Esophagus squamous epithelium (tissue), 5 donors: Measurements from ENCODE around the gene HBA2. TPM values are rescaled to one million over a fixed set of nuclear protein-coding genes. Genes with fewer than 3 reads are reported as not detected.
"Not testable (repeated sequence)": the region's sequence is repeated elsewhere in the genome, so short reads cannot be mapped to it uniquely, and the experiment has no call there.

Experiments
- DNase-seq: peaks from one replicate; lab custom pipeline; 2025; lab: John Stamatoyannopoulos, UW
- H3K27ac ChIP-seq, 4 donors: fragments of 200-600 bp; sonication (generic); one replicate each; pipeline ENCODE4 v1.5.1; 2016 to 2019; ENCODE audit warnings: mild to moderate bottlenecking in 1 of 4
- H3K27me3 ChIP-seq, 4 donors: fragments of 200-600 bp; sonication (generic); 1 replicate in 3 of 4; 2 replicates in 1 of 4; pipeline versions ENCODE4 v1.5.1 to v1.6.0; 2017 to 2021; ENCODE audit warnings: antibody characterized with exemption in 1 of 4
- H3K36me3 ChIP-seq, 3 donors: fragments of 200-600 bp; sonication (generic); one replicate each; pipeline ENCODE4 v1.5.1; 2016 to 2019
- H3K4me1 ChIP-seq, 3 donors: fragments of 200-600 bp; sonication (generic); one replicate each; pipeline ENCODE4 v1.5.1; 2017 to 2019
- H3K4me3 ChIP-seq, 4 donors: fragments of 200-600 bp; sonication (generic); 1 replicate in 3 of 4; 2 replicates in 1 of 4; pipeline ENCODE4 v1.5.1; 2016 to 2019; ENCODE audit warnings: mild to moderate bottlenecking in 2 of 4, moderate library complexity in 1 of 4
- H3K9me3 ChIP-seq, 3 donors: fragments of 200-600 bp; sonication (generic); one replicate each; pipeline ENCODE4 v1.5.1; 2016 to 2019
- POLR2A ChIP-seq, 4 donors: fragments of 450-650 bp; IDR thresholded peaks; one replicate each; pipeline ENCODE4 v1.6.1; 2017; ENCODE audit warnings: antibody characterized with exemption in 4 of 4, mild to moderate bottlenecking in 4 of 4, moderate library complexity in 3 of 4
- WGBS, 2 donors: methylation state at CpG; one replicate each; pipeline ENCODE4 v1.1.5; 2018; 5-methylcytosine and 5-hydroxymethylcytosine counted together
- intact Hi-C: fragments of 100-400 bp; cut with DNase I; formaldehyde crosslinking; loops from one replicate; pipeline ENCODE4 v1.15.0; 2022
- total RNA-seq, 4 donors: library from RNA; depleted of rRNA; stranded (reverse); fragments of >200 nt; gene quantifications; one replicate each; pipeline ENCODE4 v1.1.0, GENCODE V29; 2016
- TF ChIP-seq, protein P1 (sequence below), 6 experiments: fragments of 450-650 bp in 4 of 6; fragments of 200-600 bp in 2 of 6; sonication (generic) in 2 of 6; IDR thresholded peaks; one replicate each; pipeline ENCODE4 v1.5.1; 2016 to 2019; ENCODE audit warnings: antibody characterized with exemption in 6 of 6, mild to moderate bottlenecking in 4 of 6, moderate library complexity in 4 of 6
- donor health status: DM: yes; HTN: yes; CAD: no.

The HBA2 gene
- total RNA-seq, 4 donors from 2014 or later = 4.7 to 5.0 TPM; not detected in 2

DNA sequence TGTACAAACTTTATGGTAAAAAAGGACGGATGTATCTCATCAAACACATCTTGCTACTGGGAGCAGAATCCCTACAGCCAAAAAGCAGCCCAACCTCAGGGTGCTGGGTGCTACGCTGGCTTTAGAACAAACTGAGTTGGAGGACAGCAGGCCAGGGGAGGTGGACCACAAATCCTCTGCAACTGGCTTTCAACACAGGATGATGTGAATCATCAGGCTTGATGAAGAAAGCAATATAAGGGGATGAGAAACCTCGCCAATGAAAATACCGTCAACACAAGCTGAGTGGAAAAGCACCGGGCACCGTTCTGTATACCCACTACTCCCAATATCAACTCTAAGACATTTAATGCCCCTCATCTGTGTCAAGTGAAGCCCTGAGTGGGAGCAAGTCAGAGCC is 21.8 kb downstream of the HBA2 start:
- H3K4me1 ChIP-seq = no peaks in the 10 kb centered on the region
- no peak for DNase-seq
- intact Hi-C loops = no loop called here
- 92% methylated on average over 6 of the region's 6 CpGs for whole genome bisulfite sequencing, 2 donors
- peaks cover 47 to 100% (median 73%) of the 10 kb centered on the region in 3 donors for H3K36me3 ChIP-seq
- TF ChIP-seq, protein P1, sequence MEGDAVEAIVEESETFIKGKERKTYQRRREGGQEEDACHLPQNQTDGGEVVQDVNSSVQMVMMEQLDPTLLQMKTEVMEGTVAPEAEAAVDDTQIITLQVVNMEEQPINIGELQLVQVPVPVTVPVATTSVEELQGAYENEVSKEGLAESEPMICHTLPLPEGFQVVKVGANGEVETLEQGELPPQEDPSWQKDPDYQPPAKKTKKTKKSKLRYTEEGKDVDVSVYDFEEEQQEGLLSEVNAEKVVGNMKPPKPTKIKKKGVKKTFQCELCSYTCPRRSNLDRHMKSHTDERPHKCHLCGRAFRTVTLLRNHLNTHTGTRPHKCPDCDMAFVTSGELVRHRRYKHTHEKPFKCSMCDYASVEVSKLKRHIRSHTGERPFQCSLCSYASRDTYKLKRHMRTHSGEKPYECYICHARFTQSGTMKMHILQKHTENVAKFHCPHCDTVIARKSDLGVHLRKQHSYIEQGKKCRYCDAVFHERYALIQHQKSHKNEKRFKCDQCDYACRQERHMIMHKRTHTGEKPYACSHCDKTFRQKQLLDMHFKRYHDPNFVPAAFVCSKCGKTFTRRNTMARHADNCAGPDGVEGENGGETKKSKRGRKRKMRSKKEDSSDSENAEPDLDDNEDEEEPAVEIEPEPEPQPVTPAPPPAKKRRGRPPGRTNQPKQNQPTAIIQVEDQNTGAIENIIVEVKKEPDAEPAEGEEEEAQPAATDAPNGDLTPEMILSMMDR (IDR thresholded peaks at IDR 0.05) = no peak
- no peak for TF ChIP-seq POLR2A (IDR thresholded peaks at IDR 0.05)
- H3K27ac ChIP-seq = no peak overlapping the region
- H3K9me3 ChIP-seq = no peaks in the 10 kb centered on the region
- H3K4me3 ChIP-seq = no peak overlapping the region
- no peaks in the 10 kb centered on the region for H3K27me3 ChIP-seq

DNA sequence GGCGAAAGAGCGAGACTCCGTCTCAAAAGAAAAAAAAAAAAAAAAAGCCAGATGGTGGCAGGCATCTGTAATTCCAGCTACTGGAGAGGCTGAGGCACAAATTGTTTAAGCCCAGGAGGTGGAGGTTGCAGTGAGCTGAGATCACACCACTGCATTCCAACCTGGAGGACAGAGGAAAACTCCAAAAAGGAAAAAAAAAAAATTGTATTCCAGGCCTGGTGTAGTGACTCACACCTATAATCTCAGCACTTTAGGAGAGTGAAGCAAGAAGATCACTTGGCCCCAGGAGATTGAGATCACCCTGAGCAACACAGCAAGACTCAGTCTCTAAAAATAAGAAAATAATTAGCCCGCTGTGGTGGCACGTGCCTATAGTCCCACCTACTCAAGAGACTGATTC is 27.7 kb downstream of the HBA2 start:
- H3K4me1 ChIP-seq = no peaks in the 10 kb centered on the region
- 89 to 94% methylated on average over 5 of the region's 5 CpGs for WGBS, 2 donors
- TF ChIP-seq, protein P1 (IDR thresholded peaks at IDR 0.05) = no peak
- no peak for TF ChIP-seq POLR2A (IDR thresholded peaks at IDR 0.05)
- no peak overlapping the region for H3K27ac ChIP-seq
- no peak overlapping the region for H3K4me3 ChIP-seq
- intact Hi-C loops = no loop called here
- DNase-seq = no peak
- H3K27me3 ChIP-seq = no peaks in the 10 kb centered on the region
- peaks cover 13 to 98% (median 52%) of the 10 kb centered on the region in 3 donors for H3K36me3 ChIP-seq
- H3K9me3 ChIP-seq = no peaks in the 10 kb centered on the region

- 75 to 87% methylated on average over 4 of the region's 4 CpGs for WGBS, 2 donors
- H3K9me3 ChIP-seq = no peaks in the 10 kb centered on the region
- intact Hi-C loops = no loop called here
- TF ChIP-seq POLR2A (IDR thresholded peaks at IDR 0.05) = no peak
- TF ChIP-seq, protein P1 (IDR thresholded peaks at IDR 0.05) = no peak
- H3K27ac ChIP-seq = no peak overlapping the region
- peaks cover 22 to 98% (median 60%) of the 10 kb centered on the region in 3 donors for H3K36me3 ChIP-seq
- DNase-seq = no peak
- H3K27me3 ChIP-seq = no peaks in the 10 kb centered on the region
- H3K4me3 ChIP-seq = no peak overlapping the region
- H3K4me1 ChIP-seq = no peaks in the 10 kb centered on the region
These were observed 30.6 kb downstream of the HBA2 start for GRCh38 chr16:203246-203645.

GRCh38 chr16:204046-204445 is 31.4 kb downstream of the HBA2 start:
- intact Hi-C loops, H3K27me3 ChIP-seq, H3K9me3 ChIP-seq, DNase-seq, H3K4me3 ChIP-seq, H3K4me1 ChIP-seq, H3K27ac ChIP-seq: not testable (repeated sequence)
- peaks cover 15 to 98% (median 54%) of the 10 kb centered on the region in 3 donors for H3K36me3 ChIP-seq
- 94 to 95% methylated on average over 9 of the region's 9 CpGs for WGBS, 2 donors

- H3K9me3 ChIP-seq, H3K4me1 ChIP-seq, H3K27me3 ChIP-seq, H3K4me3 ChIP-seq, intact Hi-C loops, H3K27ac ChIP-seq, DNase-seq: not testable (repeated sequence)
- H3K36me3 ChIP-seq = peaks cover 15 to 100% (median 49%) of the 10 kb centered on the region in 3 donors
- 82 to 87% methylated on average over 3 to 4 of the region's 4 CpGs for WGBS, 2 donors
These were observed 36.7 kb downstream of the HBA2 start for GRCh38 chr16:209359-209758.

GRCh38 chr16:211631-212180 is 39.0 kb downstream of the HBA2 start:
- H3K4me3 ChIP-seq, H3K27me3 ChIP-seq, H3K9me3 ChIP-seq, DNase-seq, H3K27ac ChIP-seq, H3K4me1 ChIP-seq, intact Hi-C loops: not testable (repeated sequence)
- 83 to 90% methylated on average over 6 of the region's 14 CpGs for WGBS, 2 donors
- H3K36me3 ChIP-seq = peaks cover 18 to 100% (median 43%) of the 10 kb centered on the region in 3 donors

- intact Hi-C loops = no loop called here
- WGBS, 2 donors = 81 to 83% methylated on average over 3 of the region's 3 CpGs
- peaks cover 15 to 100% (median 37%) of the 10 kb centered on the region in 3 donors for H3K36me3 ChIP-seq
These were observed 40.3 kb downstream of the HBA2 start for GRCh38 chr16:212999-213398.

More at GRCh38 chr16:212999-213398, 40.3 kb downstream of the HBA2 start:
- Histone ChIP-seq H3K27me3 (no peaks in the 10 kb centered on the region), H3K9me3 (no peaks in the 10 kb centered on the region), H3K4me1 (no peaks in the 10 kb centered on the region), H3K4me3 (no peak overlapping the region), H3K27ac (no peak overlapping the region)
- no peak for DNase-seq
- TF ChIP-seq, protein P1 (IDR thresholded peaks at IDR 0.05) = no peak
